ENCODE data around the gene EZR.

EZR gene

GRCh38 chr6:158808941-158809678, 10.1 kb downstream of the EZR start:
- TF ChIP-seq YY1 (IDR thresholded peaks at IDR 0.05; ENCODE audit: insufficient read depth, insufficient read length), result no peak
- TF ChIP-seq ZNF274 (IDR thresholded peaks at IDR 0.05; ENCODE audit: low read depth, low read length), result no peak
- TF ChIP-seq SUZ12 (IDR thresholded peaks at IDR 0.05; ENCODE audit: extremely low read depth, insufficient read depth, insufficient read length), result no peak
- H3K36me3 ChIP-seq (ENCODE audit: insufficient read depth, insufficient read length, low read length), result peaks cover 69% of the 10 kb centered on the region
- DNase-seq (ENCODE audit: low read depth, low spot score), result no peak
- no peaks in the 10 kb centered on the region for H3K9me3 ChIP-seq (ENCODE audit: insufficient read depth, low read length)
- no peak overlapping the region for H3K4me3 ChIP-seq (ENCODE audit: insufficient read length, low read depth)
- peaks cover 10% of the 10 kb centered on the region for H3K4me1 ChIP-seq (ENCODE audit: insufficient read depth, insufficient read length)
- no peaks in the 10 kb centered on the region for H3K27me3 ChIP-seq (ENCODE audit: insufficient read depth, insufficient read length)
- no peak overlapping the region for H3K9ac ChIP-seq (ENCODE audit: insufficient read length, low read depth)

DNA sequence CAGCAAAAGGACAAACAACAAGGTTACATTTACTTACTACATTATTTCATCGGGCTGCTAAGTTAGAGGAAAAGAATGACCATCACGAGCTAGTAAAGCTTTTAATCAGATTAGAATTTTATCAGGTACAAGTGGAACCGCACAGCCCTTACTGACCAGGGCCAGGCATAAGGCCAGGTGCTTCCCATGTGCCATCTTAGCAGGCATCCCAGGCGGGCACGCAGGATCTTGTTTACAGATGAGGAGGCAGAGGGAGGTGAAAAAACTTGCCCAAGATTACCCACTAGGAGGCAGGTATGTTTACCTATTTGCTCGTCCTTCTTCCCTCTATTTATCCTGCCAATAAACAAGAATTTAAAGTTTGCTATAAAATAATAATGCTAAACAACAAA, 10.7 kb downstream of the EZR start:
- no peaks in the 10 kb centered on the region for H3K27me3 ChIP-seq (ENCODE audit: insufficient read depth, insufficient read length)
- DNase-seq (ENCODE audit: low read depth, low spot score), result no peak
- H3K9ac ChIP-seq (ENCODE audit: insufficient read length, low read depth), result no peak overlapping the region
- no peak overlapping the region for H3K4me3 ChIP-seq (ENCODE audit: insufficient read length, low read depth)
- no peaks in the 10 kb centered on the region for H3K9me3 ChIP-seq (ENCODE audit: insufficient read depth, low read length)
- peaks cover 8% of the 10 kb centered on the region for H3K4me1 ChIP-seq (ENCODE audit: insufficient read depth, insufficient read length)
- H3K36me3 ChIP-seq (ENCODE audit: insufficient read depth, insufficient read length, low read length), result peaks cover 68% of the 10 kb centered on the region
- TF ChIP-seq SUZ12 (IDR thresholded peaks at IDR 0.05; ENCODE audit: extremely low read depth, insufficient read depth, insufficient read length) (no peak), ZNF274 (IDR thresholded peaks at IDR 0.05; ENCODE audit: low read depth, low read length) (no peak), YY1 (IDR thresholded peaks at IDR 0.05; ENCODE audit: insufficient read depth, insufficient read length) (no peak)

GRCh38 chr6:158807515-158808441, 11.4 kb downstream of the EZR start:
- no peak for DNase-seq (ENCODE audit: low read depth, low spot score)
- no peak overlapping the region for H3K9ac ChIP-seq (ENCODE audit: insufficient read length, low read depth)
- H3K4me1 ChIP-seq (ENCODE audit: insufficient read depth, insufficient read length), result peaks cover 3% of the 10 kb centered on the region
- H3K9me3 ChIP-seq (ENCODE audit: insufficient read depth, low read length), result no peaks in the 10 kb centered on the region
- no peak overlapping the region for H3K4me3 ChIP-seq (ENCODE audit: insufficient read length, low read depth)
- H3K36me3 ChIP-seq (ENCODE audit: insufficient read depth, insufficient read length, low read length), result peaks cover 66% of the 10 kb centered on the region
- no peaks in the 10 kb centered on the region for H3K27me3 ChIP-seq (ENCODE audit: insufficient read depth, insufficient read length)
- TF ChIP-seq SUZ12 (IDR thresholded peaks at IDR 0.05; ENCODE audit: extremely low read depth, insufficient read depth, insufficient read length), result no peak
- TF ChIP-seq YY1 (IDR thresholded peaks at IDR 0.05; ENCODE audit: insufficient read depth, insufficient read length), result no peak
- no peak for TF ChIP-seq ZNF274 (IDR thresholded peaks at IDR 0.05; ENCODE audit: low read depth, low read length)

GRCh38 chr6:158805698-158806377, 13.3 kb downstream of the EZR start:
- Histone ChIP-seq H3K9me3 (ENCODE audit: insufficient read depth, low read length) (no peaks in the 10 kb centered on the region), H3K4me1 (ENCODE audit: insufficient read depth, insufficient read length) (peaks cover 3% of the 10 kb centered on the region), H3K9ac (ENCODE audit: insufficient read length, low read depth) (no peak overlapping the region), H3K27me3 (ENCODE audit: insufficient read depth, insufficient read length) (no peaks in the 10 kb centered on the region), H3K4me3 (ENCODE audit: insufficient read length, low read depth) (no peak overlapping the region), H3K36me3 (ENCODE audit: insufficient read depth, insufficient read length, low read length) (peaks cover 59% of the 10 kb centered on the region)
- no peak for TF ChIP-seq ZNF274 (IDR thresholded peaks at IDR 0.05; ENCODE audit: low read depth, low read length)
- TF ChIP-seq YY1 (IDR thresholded peaks at IDR 0.05; ENCODE audit: insufficient read depth, insufficient read length), result no peak
- TF ChIP-seq SUZ12 (IDR thresholded peaks at IDR 0.05; ENCODE audit: extremely low read depth, insufficient read depth, insufficient read length), result no peak
- DNase-seq (ENCODE audit: low read depth, low spot score), result no peak

GRCh38 chr6:158804207-158804606, 15.0 kb downstream of the EZR start:
- TF ChIP-seq YY1 (IDR thresholded peaks at IDR 0.05; ENCODE audit: insufficient read depth, insufficient read length) (no peak), SUZ12 (IDR thresholded peaks at IDR 0.05; ENCODE audit: extremely low read depth, insufficient read depth, insufficient read length) (no peak), ZNF274 (IDR thresholded peaks at IDR 0.05; ENCODE audit: low read depth, low read length) (no peak)
- Histone ChIP-seq H3K36me3 (ENCODE audit: insufficient read depth, insufficient read length, low read length) (peaks cover 46% of the 10 kb centered on the region), H3K4me3 (ENCODE audit: insufficient read length, low read depth) (no peak overlapping the region), H3K4me1 (ENCODE audit: insufficient read depth, insufficient read length) (peaks cover 3% of the 10 kb centered on the region), H3K27me3 (ENCODE audit: insufficient read depth, insufficient read length) (no peaks in the 10 kb centered on the region), H3K9me3 (ENCODE audit: insufficient read depth, low read length) (no peaks in the 10 kb centered on the region), H3K9ac (ENCODE audit: insufficient read length, low read depth) (no peak overlapping the region)
- DNase-seq (ENCODE audit: low read depth, low spot score), result no peak

DNA sequence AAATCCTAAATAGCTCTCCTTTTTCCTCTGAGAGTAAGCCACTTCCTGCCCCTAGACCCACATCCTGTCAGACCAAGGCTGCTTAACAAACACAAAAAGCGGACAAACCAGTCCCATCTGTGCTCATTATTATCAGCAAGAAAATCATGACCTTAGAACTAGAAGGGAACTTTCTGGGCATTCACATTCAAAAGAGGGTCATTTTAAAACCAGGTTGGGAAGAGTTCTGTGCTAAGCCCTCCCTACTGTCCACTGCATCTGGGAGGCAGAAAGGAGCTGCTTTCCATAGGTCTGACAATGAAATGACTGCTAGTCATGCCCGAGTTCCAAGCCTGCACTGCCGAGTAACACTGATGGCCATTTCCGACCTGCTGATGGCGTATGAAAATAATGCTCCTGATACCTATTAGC, 15.4 kb downstream of the EZR start:
- H3K4me1 ChIP-seq (ENCODE audit: insufficient read depth, insufficient read length), result peaks cover 3% of the 10 kb centered on the region
- H3K9ac ChIP-seq (ENCODE audit: insufficient read length, low read depth), result no peak overlapping the region
- TF ChIP-seq ZNF274 (IDR thresholded peaks at IDR 0.05; ENCODE audit: low read depth, low read length), result no peak
- no peak for TF ChIP-seq YY1 (IDR thresholded peaks at IDR 0.05; ENCODE audit: insufficient read depth, insufficient read length)
- no peak for TF ChIP-seq SUZ12 (IDR thresholded peaks at IDR 0.05; ENCODE audit: extremely low read depth, insufficient read depth, insufficient read length)
- H3K36me3 ChIP-seq (ENCODE audit: insufficient read depth, insufficient read length, low read length), result peaks cover 41% of the 10 kb centered on the region
- H3K9me3 ChIP-seq (ENCODE audit: insufficient read depth, low read length), result no peaks in the 10 kb centered on the region
- DNase-seq (ENCODE audit: low read depth, low spot score), result no peak
- no peaks in the 10 kb centered on the region for H3K27me3 ChIP-seq (ENCODE audit: insufficient read depth, insufficient read length)
- H3K4me3 ChIP-seq (ENCODE audit: insufficient read length, low read depth), result no peak overlapping the region

All from NT2/D1 (cell line).